DND-41 (cell line): ENCODE results near the gene NLGN1.

Source experiments
- CTCF ChIP-seq: IDR thresholded peaks from 2 replicates; pipeline ENCODE4 v1.5.1; 2012; ENCODE audit warnings: borderline replicate concordance, low read length, moderate library complexity, mild to moderate bottlenecking; ENCODE audit not compliant: poor library complexity, severe bottlenecking; ENCODE audit errors: extremely low read depth
- EZH2 ChIP-seq: IDR thresholded peaks from 3 replicates; pipeline ENCODE4 v1.6.1; 2012; ENCODE audit warnings: borderline replicate concordance, low read depth, mild to moderate bottlenecking, moderate library complexity, low read length, inconsistent platforms; ENCODE audit not compliant: severe bottlenecking

GRCh38 chr3:174169736-174170135, 772.2 kb downstream of the NLGN1 start:
- TF ChIP-seq EZH2 (no peak), CTCF (no peak)
